Measurements from ENCODE around the gene KCNMA1.
"Not testable (repeated sequence)": the region's sequence is repeated elsewhere in the genome, so short reads cannot be mapped to it uniquely, and the experiment has no call there.

The KCNMA1 gene

GRCh38 chr10:77392236-77392721 is 245.3 kb downstream of the KCNMA1 start:
- Histone ChIP-seq H3K4me1 (ENCODE audit: control insufficient read depth in 1 of 2, insufficient read depth in 1 of 2, low read depth in 1 of 2, low read length in 1 of 2) (no peaks in the 10 kb centered on the region), H3K9me3 (no peaks in the 10 kb centered on the region), H3K36me3 (no peaks in the 10 kb centered on the region), H3K27me3 (peaks cover 75% of the 10 kb centered on the region), H3K4me3 (ENCODE audit: low read depth in 1 of 2, low read length in 1 of 2) (no peak overlapping the region), H3K27ac (no peak overlapping the region)
- TF ChIP-seq, protein P1, sequence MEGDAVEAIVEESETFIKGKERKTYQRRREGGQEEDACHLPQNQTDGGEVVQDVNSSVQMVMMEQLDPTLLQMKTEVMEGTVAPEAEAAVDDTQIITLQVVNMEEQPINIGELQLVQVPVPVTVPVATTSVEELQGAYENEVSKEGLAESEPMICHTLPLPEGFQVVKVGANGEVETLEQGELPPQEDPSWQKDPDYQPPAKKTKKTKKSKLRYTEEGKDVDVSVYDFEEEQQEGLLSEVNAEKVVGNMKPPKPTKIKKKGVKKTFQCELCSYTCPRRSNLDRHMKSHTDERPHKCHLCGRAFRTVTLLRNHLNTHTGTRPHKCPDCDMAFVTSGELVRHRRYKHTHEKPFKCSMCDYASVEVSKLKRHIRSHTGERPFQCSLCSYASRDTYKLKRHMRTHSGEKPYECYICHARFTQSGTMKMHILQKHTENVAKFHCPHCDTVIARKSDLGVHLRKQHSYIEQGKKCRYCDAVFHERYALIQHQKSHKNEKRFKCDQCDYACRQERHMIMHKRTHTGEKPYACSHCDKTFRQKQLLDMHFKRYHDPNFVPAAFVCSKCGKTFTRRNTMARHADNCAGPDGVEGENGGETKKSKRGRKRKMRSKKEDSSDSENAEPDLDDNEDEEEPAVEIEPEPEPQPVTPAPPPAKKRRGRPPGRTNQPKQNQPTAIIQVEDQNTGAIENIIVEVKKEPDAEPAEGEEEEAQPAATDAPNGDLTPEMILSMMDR (IDR thresholded peaks at IDR 0.05): no peak

GRCh38 chr10:77391605-77392235 is 245.9 kb downstream of the KCNMA1 start:
- TF ChIP-seq, protein P1 (IDR thresholded peaks at IDR 0.05): peak; percentile 33

GRCh38 chr10:77390481-77390891 is 247.1 kb downstream of the KCNMA1 start:
- H3K4me3 ChIP-seq (ENCODE audit: low read depth in 1 of 2, low read length in 1 of 2): no peak overlapping the region
- no peaks in the 10 kb centered on the region for H3K9me3 ChIP-seq
- H3K4me1 ChIP-seq (ENCODE audit: control insufficient read depth in 1 of 2, insufficient read depth in 1 of 2, low read depth in 1 of 2, low read length in 1 of 2): no peaks in the 10 kb centered on the region
- no peaks in the 10 kb centered on the region for H3K36me3 ChIP-seq
- TF ChIP-seq, protein P1 (IDR thresholded peaks at IDR 0.05): no peak
- H3K27me3 ChIP-seq: peaks cover 76% of the 10 kb centered on the region
- H3K27ac ChIP-seq: no peak overlapping the region

More at GRCh38 chr10:77391605-77392235, 245.9 kb downstream of the KCNMA1 start:
- no peaks in the 10 kb centered on the region for H3K9me3 ChIP-seq
- no peak overlapping the region for H3K4me3 ChIP-seq (ENCODE audit: low read depth in 1 of 2, low read length in 1 of 2)
- H3K27me3 ChIP-seq: peaks cover 75% of the 10 kb centered on the region
- H3K36me3 ChIP-seq: no peaks in the 10 kb centered on the region
- no peak overlapping the region for H3K27ac ChIP-seq
- no peaks in the 10 kb centered on the region for H3K4me1 ChIP-seq (ENCODE audit: control insufficient read depth in 1 of 2, insufficient read depth in 1 of 2, low read depth in 1 of 2, low read length in 1 of 2)

- Histone ChIP-seq H3K27ac (no peak overlapping the region), H3K27me3 (peaks cover 80% of the 10 kb centered on the region), H3K4me1 (ENCODE audit: control insufficient read depth in 1 of 2, insufficient read depth in 1 of 2, low read depth in 1 of 2, low read length in 1 of 2) (no peaks in the 10 kb centered on the region), H3K4me3 (ENCODE audit: low read depth in 1 of 2, low read length in 1 of 2) (no peak overlapping the region), H3K36me3 (no peaks in the 10 kb centered on the region), H3K9me3 (no peaks in the 10 kb centered on the region)
- TF ChIP-seq, protein P1 (IDR thresholded peaks at IDR 0.05): no peak
Observed at GRCh38 chr10:77388571-77389100, 249.0 kb downstream of the KCNMA1 start.

DNA sequence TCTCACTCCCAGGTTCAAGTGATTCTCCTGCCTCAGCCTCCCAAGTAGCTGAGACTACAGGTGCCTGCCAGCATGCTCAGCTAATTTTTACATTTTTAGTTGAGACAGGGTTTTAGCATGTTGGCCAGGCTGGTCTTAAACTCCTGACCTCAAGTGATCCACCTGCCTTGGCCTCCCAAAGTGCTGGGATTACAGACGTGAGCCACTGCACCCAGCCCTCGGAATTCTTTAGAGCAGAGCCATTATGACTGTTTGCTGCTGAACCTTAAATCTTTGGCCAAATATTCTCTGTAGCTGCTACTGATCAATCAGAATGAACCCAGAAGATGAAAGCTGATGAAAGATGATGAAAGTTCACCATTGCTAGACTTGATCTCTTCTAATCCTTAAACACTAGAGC is 249.9 kb downstream of the KCNMA1 start:
- H3K9me3 ChIP-seq; H3K4me1 ChIP-seq (ENCODE audit: control insufficient read depth in 1 of 2, insufficient read depth in 1 of 2, low read depth in 1 of 2, low read length in 1 of 2); H3K4me3 ChIP-seq (ENCODE audit: low read depth in 1 of 2, low read length in 1 of 2); H3K36me3 ChIP-seq; H3K27ac ChIP-seq: not testable (repeated sequence)
- peaks cover 75% of the 10 kb centered on the region for H3K27me3 ChIP-seq

GRCh38 chr10:77387247-77387646 is 250.4 kb downstream of the KCNMA1 start:
- no peak overlapping the region for H3K27ac ChIP-seq
- TF ChIP-seq, protein P1 (IDR thresholded peaks at IDR 0.05): no peak

More at GRCh38 chr10:77387247-77387646, 250.4 kb downstream of the KCNMA1 start:
- Histone ChIP-seq H3K36me3 (no peaks in the 10 kb centered on the region), H3K9me3 (no peaks in the 10 kb centered on the region), H3K4me3 (ENCODE audit: low read depth in 1 of 2, low read length in 1 of 2) (no peak overlapping the region), H3K27me3 (peaks cover 71% of the 10 kb centered on the region), H3K4me1 (ENCODE audit: control insufficient read depth in 1 of 2, insufficient read depth in 1 of 2, low read depth in 1 of 2, low read length in 1 of 2) (no peaks in the 10 kb centered on the region)
